Coronary artery (tissue), 2 donors: Measurements from ENCODE around the gene TBKBP1.

Source experiments
- DNase-seq: peaks from one replicate; pipeline ENCODE4 v3.0.0-alpha.2; 2017; ENCODE audit warnings: low spot score
- H3K27ac ChIP-seq, 2 donors: fragments of 200-600 bp; sonication (generic); one replicate each; pipeline ENCODE4 v1.5.1; 2016 to 2019
- H3K4me3 ChIP-seq: fragments of 200-600 bp; sonication (generic); 2 replicates; pipeline ENCODE4 v1.5.1; 2016; ENCODE audit warnings: mild to moderate bottlenecking, moderate library complexity
- CTCF ChIP-seq: fragments of 200-600 bp; sonication (generic); IDR thresholded peaks from one replicate; pipeline ENCODE4 v1.5.1; 2019; ENCODE audit warnings: antibody characterized with exemption

TBKBP1 gene

GRCh38 chr17:47687328-47687690 lies 6.7 kb upstream of the TBKBP1 start:
- Histone ChIP-seq H3K4me3 (no peak overlapping the region), H3K27ac (no peak overlapping the region)
- no peak for TF ChIP-seq CTCF
- DNase-seq = no peak

DNA sequence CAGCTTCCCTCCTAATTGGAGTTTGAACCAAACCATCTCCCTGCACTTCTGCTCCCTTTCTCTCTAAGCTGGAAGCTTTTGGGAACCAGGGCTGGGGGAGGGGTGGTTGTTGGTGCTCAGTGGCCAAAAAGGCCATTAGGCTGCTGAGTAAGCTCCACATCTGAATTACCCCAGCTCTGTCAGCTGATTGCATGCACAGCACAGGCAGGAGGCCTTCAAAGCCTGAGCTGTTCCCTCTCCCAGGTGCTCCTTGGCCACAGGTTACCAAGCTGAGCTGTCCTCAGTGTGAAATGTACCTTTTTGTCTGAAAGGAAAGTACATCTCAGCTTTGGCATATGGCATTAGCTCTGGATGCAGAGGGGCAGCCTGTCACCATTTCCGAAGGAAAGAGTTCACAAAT lies 6.2 kb upstream of the TBKBP1 start:
- Histone ChIP-seq H3K27ac (no peak overlapping the region), H3K4me3 (no peak overlapping the region)
- DNase-seq = no peak
- TF ChIP-seq CTCF = no peak

DNA sequence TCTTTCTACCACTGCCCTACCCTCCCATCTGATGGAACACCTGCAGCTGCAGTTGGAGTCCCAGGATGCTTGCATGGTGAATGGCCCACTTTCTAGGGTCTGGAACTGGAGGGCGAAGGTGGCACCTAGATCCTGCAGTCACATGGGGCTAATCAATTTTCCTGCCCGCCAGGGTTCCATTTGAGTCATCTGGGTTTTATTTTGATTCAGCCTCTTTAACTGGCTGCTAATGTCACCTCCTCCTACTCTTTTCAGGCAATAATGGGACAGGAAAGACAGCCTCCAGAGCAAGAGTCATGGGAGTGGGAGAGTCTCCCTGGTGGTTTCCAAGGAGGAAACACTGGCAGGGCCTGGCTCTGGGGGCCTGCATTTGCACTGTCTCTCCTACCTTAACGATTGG lies 3.8 kb upstream of the TBKBP1 start:
- no peak for DNase-seq
- Histone ChIP-seq H3K27ac (no peak overlapping the region), H3K4me3 (no peak overlapping the region)
- TF ChIP-seq CTCF = no peak

- Histone ChIP-seq H3K4me3 (no peak overlapping the region), H3K27ac (no peak overlapping the region)
- DNase-seq = no peak
- no peak for TF ChIP-seq CTCF
These were observed 1.6 kb upstream of the TBKBP1 start for GRCh38 chr17:47692137-47692894.

GRCh38 chr17:47692895-47693730 lies 848 bp upstream of the TBKBP1 start:
- H3K27ac ChIP-seq = no peak overlapping the region
- no peak for DNase-seq
- peak overlapping the region; percentile 83 for H3K4me3 ChIP-seq
- TF ChIP-seq CTCF = no peak

GRCh38 chr17:47694581-47695428 lies 844 bp downstream of the TBKBP1 start:
- H3K4me3 ChIP-seq = peak overlapping the region; percentile 83
- TF ChIP-seq CTCF = no peak

More at GRCh38 chr17:47694581-47695428, 844 bp downstream of the TBKBP1 start:
- no peak for DNase-seq
- H3K27ac ChIP-seq = peak overlapping the region; percentile 77 to 87
